ELF-1 (cell line): ENCODE data around the gene ODC1.

Experiments
- DNase-seq: peaks from one replicate; pipeline ENCODE4 v3.0.0-alpha.2; 2016; ENCODE audit warnings: low read depth, low spot score

ODC1 gene

DNA sequence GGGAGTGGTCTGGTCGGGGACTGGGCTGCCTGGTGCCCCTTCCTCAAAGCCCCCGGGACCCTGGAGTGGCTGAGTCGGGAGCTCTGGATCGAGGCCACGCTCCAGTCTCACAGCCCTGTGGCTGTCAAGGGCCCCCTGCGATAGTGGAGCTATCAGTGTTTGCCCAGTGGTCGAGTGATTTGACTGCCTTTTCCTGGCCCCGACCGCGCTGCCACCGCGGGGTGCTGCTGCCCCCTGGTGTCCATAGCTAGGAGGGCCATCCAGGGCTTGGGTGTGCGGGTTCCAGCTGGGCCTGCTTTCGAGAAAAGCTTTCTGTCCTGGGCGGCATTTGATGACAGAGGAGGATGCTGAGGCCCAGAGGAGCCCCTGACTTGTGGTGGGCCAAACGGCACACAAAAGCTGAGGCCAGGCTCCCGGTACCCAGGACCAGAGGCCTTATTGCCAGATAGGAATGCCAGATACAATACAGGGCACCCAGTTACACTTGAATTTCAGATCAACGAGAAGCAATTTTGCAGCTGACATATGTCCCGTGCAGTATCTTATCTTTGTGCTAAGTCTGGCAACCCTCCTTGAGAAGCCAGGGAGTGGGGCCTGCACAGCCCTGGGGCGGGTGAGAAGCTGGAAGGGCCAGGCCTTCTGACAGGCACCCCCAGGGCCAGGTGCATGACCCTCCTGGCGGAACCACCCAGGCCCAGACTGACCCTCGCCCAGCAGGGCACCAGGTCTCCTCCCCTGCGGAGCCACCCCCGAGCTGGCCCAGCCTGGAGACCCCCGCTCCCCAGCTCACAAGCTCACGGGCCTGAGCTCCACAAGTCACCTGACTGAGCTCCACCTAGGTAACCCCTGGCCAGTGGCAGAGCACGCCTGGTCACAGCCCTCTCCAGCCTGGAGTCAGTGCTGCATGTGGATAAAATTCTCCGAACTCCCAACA is 13.0 kb downstream of the ODC1 start:
- DNase-seq, result peak; percentile 91

DNA sequence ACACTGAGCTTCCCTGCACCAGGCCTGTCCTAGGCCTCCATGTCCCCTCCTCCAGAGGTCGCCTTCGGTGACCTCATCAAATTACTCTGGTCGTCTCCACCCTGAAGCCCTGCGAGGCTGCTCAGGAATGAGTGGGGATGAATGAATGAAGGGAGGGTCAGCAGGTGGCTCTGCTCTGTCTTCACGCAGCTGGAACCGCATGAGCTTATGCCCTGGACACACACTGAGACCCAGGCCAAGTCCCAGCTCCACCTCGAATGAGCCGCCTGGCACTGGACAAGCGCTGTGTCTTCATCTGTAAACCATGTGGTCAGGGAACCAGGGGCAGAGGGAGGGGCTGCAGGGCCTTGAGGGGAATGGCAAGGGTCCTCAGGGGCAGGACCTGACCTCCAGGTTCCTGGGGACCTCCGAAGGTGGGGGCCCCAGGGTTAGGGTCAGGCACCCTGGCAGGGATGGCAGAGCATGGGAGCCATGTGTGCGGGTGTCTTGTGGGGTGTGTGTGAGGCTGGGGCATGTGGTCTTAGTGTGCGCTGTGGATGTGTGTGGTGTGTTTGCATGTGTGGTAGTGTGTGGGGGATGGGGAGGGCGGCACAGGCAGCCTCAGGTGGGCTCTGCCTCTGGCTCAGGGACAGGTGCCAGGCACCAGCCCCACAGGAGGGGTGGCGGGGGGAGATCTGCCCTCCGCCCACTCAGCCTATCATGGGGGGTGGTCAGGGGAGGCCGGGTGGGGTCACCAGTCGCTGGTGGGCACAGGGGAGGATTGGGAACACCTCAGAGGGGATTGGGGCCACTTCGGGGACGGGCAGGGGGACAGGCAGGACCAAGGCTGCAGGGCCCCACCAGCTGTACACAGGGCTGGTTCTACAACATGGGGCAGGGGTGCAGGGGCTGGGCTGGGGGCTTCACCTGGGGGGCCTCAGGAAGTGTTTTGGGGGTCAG is 13.9 kb downstream of the ODC1 start:
- peak; percentile 33 for DNase-seq

DNA sequence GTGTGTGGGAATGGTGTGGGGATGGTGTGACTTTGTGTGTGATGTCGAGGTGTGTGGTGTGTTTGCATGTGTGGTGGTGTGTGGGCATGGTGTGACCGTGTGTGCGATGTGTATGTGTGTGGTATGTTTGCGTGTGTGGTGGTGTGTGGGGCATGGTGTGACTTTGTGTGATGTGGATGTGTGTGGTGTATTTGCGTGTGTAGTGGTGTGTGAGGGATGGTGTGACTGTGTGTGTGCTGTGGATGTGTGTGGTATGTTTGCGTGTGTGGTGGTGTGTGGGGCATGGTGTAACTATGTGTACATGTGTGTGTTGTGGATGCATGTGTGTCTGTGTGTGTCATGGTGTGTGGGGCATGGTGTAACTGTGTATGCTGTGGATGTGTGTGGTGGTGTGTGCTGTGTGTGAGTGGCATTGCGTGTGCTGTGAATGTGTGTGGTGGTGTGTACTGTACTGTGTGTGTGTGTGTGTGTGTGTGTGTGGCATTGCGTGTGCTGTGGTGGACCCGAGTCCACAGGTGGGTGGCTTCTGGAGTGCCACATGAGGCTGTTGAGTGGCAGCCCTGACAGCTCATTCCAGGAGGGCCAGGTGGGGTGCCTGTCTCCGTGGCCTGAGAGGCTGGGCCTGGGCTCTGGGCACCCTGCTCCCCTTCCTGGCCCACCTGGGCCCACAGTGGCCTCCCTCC is 14.7 kb downstream of the ODC1 start:
- no peak for DNase-seq

DNA sequence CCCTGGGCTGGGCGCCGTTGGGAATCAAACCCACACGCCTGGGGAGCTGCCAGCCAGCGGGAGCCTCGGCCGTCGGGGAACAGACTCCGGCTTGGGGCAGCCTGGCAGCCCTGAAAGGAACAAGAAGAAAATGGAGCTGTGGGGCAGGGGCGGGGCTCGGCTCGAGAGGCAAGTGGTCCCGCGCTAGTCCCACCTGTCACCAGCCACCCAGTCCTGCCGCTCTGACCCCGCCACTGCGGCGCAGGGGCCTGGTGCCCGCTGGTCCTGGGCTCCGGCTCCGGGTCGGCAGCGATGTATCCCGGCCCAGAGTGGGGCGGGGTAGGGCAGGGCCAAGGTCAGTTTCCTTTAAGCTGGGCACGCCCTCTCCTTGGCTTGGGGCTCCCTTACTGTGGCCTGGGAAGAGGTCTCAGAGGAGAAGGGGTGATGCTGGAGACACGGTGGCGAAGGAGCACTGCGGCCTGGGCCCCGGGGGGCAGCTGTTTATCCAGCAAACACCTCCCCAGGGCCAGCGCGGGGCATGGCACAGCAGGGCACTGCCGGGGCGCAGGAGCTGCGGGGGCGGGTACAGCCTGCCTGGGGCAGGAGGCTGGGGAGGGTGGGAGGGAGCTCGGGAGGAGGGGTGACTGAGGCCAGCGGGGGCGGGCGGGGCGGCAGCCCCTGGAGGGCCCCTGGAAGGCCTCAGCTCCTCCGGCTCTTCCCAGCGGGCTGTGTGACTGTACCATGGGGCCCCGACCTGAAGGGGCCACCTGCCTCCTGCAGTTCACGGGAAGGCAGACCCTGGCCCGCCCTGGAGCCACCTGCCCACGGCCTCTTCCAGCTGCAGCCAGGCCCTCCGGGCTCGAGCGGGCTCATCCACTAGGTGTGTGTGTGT is 15.6 kb downstream of the ODC1 start:
- peak; percentile 15 for DNase-seq

DNA sequence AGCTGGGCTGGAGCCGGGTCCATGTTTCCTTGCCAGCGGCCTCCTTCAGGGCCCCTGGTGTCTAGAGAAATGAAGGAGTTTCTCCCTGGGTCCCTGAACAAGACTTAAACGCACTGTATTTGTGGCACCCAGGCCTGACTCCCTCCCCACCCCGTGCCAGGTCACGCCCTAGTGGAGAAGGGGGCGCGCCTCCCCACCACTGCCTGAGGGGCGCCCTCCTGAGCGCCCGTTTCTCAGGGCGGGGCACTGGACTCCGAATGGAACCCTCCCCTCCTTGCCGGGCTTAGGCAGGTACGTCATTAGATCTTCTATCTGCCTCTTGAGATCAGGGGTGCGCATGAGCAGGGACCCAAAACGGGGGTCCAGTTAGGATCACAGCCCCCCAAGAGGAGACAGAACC is 16.3 kb downstream of the ODC1 start:
- DNase-seq, result no peak

DNA sequence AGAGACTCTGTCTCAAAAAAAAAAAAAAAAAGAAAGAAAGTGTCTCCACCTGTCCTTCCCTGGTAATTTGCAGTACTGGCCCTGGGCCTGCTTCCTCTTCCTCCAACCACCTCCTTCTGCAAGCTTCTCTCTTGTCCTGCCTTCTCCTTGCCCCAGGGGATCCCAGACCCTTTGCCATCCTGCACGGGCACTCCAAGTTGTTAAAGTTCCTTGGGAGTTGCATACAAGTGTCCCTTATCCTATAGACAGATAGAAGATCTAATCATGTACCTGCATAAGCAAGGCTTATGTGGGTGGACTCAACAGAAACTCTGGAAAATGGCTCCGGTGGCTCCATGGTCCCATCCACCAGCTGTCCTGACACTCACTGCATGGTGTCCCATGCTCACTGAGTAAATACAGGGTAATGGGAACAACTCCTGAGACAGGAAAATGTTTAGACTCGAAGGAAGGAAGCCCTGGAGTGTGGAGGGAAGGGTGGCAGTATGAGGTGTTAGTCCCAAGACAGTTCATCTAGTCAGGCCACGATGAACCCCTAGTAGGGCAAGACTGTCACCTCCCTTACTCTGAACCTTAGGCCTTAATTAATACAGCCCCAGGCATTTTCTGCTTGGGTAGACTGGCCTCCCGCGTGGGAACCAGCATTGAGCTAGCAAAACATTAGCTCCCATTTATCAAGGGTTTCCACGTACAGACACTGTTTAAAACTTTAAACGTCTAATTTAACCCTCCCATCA is 17.1 kb downstream of the ODC1 start:
- no peak for DNase-seq

DNA sequence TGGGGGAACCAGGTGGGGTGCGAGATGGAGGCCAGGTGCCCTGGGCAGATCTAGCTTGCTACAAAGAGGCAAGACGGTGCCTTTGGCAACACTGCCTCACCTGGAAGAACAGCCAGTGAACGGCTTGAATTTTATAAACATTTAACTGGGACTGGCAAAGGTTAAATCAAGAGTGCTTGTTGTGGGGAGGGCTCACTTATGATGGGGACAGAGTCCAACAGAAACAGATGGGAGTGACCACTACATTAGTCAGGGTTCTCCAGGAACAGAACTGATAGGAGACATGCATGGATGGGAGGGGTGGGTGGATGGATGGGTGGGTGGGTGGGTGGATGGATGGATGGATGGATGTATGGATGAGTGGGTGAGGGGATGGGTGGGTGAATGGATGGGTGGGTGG is 19.2 kb downstream of the ODC1 start:
- DNase-seq, result no peak

DNA sequence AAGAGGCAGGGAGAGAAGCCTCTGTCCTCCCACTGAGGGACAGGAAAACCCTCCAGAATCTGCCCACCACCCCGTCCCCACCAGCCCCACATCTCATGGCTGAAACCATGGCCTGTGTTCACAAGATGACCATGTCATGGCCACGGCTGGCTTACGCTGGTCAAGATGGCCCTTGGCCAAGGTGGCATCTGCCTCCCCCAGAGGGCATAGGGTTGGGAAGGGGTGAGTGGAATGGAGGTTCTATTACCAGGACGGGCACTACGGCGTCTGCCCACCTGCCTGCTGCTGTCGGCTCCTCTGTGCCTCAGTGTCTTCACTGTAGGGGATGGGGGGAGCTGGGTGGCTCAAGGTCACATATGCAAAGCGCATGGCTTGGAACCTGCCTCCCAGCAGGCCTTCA is 19.8 kb downstream of the ODC1 start:
- no peak for DNase-seq

DNA sequence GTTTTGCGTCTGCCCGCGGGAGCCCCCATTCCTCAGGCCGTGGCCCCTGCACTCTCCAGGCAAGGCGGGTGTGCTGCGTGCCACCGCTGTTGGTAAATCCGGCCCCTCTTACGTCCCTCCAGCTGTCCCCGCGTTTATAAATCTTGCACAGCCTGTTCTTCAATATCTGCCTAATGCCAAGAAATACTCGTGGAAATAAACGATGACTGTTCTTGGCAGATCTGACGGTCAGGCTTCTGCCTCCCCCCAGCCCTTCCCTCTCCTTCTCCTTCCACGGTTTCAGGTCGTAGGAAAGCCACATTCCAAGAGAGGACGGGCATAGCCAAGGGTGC is 20.5 kb downstream of the ODC1 start:
- DNase-seq, result no peak

DNA sequence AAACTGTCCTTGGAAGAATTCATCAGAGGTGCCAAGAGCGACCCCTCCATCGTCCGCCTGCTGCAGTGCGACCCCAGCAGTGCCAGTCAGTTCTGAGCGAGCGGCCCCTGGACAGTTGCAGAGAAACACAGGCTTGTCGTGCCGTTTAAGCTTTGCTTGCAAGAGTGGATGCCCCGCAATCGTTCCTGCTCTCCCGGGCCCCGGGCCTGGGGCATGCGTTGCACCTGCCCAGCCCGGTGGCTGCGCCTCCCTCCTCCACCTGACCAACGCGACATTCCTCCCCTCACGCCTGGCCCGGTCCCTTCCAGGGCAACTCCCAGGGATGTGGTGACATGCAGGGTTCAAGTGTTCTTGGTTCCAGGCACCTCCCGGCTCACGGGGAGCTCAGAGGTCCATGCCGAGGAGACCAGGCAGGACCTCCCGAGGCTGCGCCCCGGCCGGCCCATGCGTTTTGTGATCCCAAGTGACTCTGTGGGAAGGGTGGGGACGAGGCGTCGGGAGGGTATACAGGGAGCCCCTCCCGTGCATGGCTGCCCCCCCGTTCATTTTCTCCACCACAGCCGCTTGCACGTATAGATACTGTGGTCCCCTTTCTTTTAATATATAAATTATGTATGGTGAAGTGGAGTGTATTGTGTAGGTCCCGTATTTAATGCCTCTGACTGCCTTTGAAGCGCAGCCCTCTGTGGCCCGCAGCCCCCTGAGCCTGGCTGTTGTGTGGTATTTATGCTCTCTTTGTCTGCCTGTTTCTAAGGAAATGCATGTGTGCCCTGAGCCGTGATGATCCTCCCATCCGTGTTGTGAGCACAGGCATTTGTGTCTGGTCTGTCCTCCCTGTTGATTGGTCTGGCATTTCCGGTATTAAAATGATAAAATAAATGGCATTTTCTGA is 21.2 kb downstream of the ODC1 start:
- DNase-seq, result no peak

DNA sequence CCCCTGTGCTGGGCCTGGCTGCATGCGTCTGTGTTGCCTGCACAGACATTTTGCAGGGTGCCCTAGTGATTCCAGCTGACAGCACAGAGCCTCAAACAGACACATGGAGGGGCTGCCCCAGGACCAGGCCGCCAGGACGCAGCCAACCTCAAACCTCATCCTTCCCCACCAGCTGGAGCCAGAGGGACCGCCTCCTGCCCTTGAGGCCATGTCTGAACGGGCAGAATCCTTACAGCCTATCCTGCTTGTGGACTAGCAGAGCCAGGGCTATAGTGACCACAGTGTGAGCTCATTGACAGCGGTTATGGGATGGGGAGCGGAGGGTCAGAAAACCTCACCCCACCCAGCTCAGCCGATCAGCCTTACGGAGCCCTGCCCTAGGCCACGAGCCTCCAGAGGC is 22.4 kb downstream of the ODC1 start:
- no peak for DNase-seq

DNA sequence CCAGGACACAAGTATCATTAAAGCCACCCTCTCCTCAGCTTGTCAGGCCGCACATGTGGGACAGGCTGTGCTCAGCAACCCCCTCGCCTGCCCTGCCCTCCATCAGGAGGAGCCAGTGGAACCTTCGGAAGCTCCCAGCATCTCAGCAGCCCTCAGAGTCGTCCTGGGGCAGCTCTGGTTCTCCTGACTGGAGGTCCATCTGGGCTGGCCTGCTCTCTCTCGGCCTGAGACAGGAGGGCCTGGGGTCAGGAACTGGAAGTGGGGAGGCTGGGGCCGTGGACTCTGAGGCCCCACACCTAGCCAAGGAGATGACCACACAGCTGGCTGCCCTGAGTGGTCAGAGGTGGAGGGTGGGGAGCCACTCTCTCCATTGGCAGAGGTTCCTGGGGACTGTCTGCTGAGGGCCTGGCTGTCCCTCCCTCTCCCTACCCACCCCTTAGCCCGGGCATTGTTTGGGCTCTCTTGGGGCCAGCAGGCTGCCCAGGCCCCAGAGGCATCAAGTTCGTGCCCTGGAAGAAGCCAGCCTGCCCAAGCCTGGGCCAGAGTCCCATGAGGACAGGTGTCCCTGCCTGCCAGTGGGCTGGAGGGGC is 23.1 kb downstream of the ODC1 start:
- no peak for DNase-seq

DNA sequence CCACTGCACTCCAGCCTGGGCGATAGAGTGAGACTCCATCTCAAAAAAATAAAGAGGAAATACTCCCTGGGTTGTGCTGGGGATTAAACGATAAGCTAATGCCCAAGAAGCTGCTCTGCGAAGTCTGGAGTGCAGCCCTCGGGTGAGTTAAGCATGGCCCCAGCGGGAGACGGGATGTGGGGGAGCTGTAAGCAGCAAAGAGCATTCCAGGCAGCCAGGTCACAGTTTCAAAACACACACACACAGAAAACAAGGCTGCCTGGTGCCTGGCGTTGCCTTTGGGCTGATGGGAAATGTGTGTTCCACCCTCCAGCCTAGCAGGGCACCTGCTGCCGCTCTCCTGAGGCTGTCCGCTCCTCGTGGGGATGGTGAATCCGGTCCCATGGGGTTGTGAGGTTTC is 24.1 kb downstream of the ODC1 start:
- peak; percentile 75 for DNase-seq

DNA sequence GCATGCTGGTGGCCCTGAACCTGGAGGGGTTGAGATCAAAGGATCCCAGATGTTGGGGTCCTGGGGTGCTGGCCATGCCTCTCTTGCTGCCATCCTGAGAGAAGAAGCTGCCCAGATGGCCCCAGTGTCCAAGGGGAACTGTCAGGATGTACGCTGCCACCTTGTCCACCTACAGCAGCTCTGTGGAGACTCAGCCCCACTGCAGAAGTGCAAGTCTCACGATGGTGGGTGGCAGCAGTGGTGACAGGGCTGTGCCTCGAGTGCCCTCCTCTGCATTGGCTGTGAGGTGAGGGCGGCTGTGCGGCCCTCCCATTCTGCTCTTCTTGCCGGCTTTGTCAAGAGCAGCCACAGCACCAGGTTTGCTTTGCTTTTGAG is 24.7 kb downstream of the ODC1 start:
- DNase-seq, result no peak

DNA sequence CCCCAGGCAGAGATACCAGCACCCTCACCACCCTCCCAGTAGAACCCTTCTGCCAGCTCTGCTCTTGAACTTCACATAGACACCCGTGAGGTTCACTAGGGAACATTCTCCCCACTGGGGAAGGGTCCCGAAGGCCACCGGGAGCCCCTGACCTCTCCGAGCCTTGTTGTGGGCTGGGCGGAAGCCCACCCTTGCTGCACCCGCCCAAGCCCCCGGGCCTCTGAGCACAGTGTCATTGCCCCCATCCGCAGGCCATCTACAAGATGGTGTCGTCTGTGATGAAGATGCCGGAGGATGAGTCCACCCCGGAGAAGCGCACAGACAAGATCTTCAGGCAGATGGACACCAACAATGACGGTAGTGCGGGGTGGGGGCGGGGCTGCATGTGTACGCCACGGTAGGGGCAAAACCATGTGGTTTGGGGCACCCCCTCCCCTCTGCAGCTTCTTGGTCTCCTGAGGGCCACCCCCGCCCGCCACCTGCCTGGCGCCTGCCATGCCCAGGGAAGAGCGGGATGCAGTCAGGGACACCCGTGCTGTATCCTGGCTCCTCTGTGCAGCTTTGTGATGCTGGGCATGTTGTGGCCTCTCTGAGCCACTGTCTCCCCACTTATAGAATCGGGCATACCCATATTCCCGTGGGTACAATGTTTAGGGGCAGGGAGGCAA is 25.3 kb downstream of the ODC1 start:
- DNase-seq, result no peak

DNA sequence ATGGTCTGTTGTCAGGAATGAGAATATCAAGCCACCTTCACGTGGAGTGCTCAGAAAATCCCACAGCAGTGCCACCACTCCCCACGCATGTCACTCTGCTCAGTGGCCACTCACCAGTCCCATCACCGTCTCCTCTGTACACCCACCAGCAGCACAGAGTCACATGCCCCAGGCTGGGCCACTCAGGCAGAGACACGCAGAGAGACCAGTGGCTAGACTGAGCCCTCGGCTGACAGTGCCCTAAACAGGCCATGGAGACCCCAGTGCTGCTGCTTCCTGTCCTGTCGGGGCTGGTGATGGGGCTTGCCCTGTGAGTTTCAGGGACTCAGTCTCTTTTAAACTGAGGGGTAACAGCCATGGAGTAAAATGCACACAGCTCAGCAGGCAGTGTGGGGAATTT is 25.9 kb downstream of the ODC1 start:
- DNase-seq, result no peak

DNA sequence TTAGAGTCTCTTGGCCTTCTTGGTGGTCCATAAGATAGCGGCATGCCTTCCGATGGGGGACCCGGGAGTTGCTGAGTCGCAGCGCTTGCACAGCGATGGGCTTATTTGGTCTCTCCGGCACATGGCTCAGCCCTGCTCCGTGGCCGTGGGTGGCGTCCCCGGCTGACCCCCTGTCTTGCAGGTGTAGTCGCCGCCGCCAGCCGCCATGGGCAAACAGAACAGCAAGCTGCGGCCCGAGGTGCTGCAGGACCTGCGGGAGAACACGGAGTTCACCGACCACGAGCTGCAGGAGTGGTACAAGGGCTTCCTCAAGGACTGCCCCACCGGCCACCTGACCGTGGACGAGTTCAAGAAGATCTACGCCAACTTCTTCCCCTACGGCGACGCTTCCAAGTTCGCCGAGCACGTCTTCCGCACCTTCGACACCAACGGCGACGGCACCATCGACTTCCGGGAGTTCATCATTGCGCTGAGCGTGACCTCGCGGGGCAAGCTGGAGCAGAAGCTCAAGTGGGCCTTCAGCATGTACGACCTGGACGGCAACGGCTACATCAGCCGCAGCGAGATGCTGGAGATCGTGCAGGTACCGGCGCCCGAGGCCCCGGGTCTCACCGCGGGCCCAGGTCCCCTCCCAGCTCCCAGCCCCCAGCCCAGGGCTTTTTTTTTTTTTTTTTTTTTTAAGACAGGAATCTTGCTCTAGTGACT is 28.4 kb downstream of the ODC1 start:
- no peak for DNase-seq
